NB4 (cell line): ENCODE measurements around the gene METTL13.

ENCODE experiments used
- DNase-seq: peaks from one replicate; pipeline ENCODE4 v3.0.0; 2010; ENCODE audit warnings: low read depth
- H3K4me3 ChIP-seq: one replicate; pipeline ENCODE4 v1.5.1; 2011; ENCODE audit warnings: mild to moderate bottlenecking, low read depth, low read length, moderate library complexity
- CTCF ChIP-seq: IDR thresholded peaks from one replicate; pipeline ENCODE4 v1.5.1; 2012; ENCODE audit warnings: low read depth, low read length
- MAX ChIP-seq: IDR thresholded peaks from 2 replicates; pipeline ENCODE4 v1.6.1; 2011; ENCODE audit warnings: low read depth, low read length
- MYC ChIP-seq: IDR thresholded peaks from 2 replicates; pipeline ENCODE4 v1.6.1; 2011; ENCODE audit warnings: low read depth, low read length
- POLR2A ChIP-seq: IDR thresholded peaks from 2 replicates; pipeline ENCODE4 v1.6.1; 2011; ENCODE audit warnings: mild to moderate bottlenecking; ENCODE audit not compliant: insufficient read length; ENCODE audit errors: extremely low read depth

Gene METTL13

GRCh38 chr1:171787686-171788480 is 6.4 kb downstream of the METTL13 start:
- no peak for DNase-seq
- H3K4me3 ChIP-seq = no peak overlapping the region
- TF ChIP-seq MAX = no peak
- TF ChIP-seq CTCF = no peak
- no peak for TF ChIP-seq MYC
- no peak for TF ChIP-seq POLR2A

- no peak overlapping the region for H3K4me3 ChIP-seq
- no peak for DNase-seq
- TF ChIP-seq CTCF = no peak
- no peak for TF ChIP-seq MAX
- TF ChIP-seq POLR2A = no peak
- no peak for TF ChIP-seq MYC
Observed at GRCh38 chr1:171788696-171789095, 7.2 kb downstream of the METTL13 start.

- no peak for DNase-seq
- no peak for TF ChIP-seq CTCF
- no peak overlapping the region for H3K4me3 ChIP-seq
Observed at GRCh38 chr1:171790318-171790717, 8.9 kb downstream of the METTL13 start.

GRCh38 chr1:171792656-171793369 is 11.4 kb downstream of the METTL13 start:
- DNase-seq = no peak
- H3K4me3 ChIP-seq = no peak overlapping the region
- no peak for TF ChIP-seq POLR2A
- no peak for TF ChIP-seq CTCF
- no peak for TF ChIP-seq MAX
- no peak for TF ChIP-seq MYC

- no peak for DNase-seq
- H3K4me3 ChIP-seq = no peak overlapping the region
- TF ChIP-seq MYC = no peak
Observed at GRCh38 chr1:171793636-171794035, 12.2 kb downstream of the METTL13 start.

- peak; percentile 80 for DNase-seq
- TF ChIP-seq MAX (no peak), POLR2A (no peak), CTCF (no peak)
- H3K4me3 ChIP-seq = no peak overlapping the region
Observed at GRCh38 chr1:171794085-171794484, 12.6 kb downstream of the METTL13 start.
